ENCODE results near the gene TMEM60. TPM values are rescaled to one million over a fixed set of nuclear protein-coding genes. Genes with fewer than 3 reads are reported as not detected.
A peak's percentile ranks its signal among the peaks of the same experiment; 100 is the strongest.
"Not testable (repeated sequence)": the region's sequence is repeated elsewhere in the genome, so short reads cannot be mapped to it uniquely, and the experiment has no call there.

Gene TMEM60, protein sequence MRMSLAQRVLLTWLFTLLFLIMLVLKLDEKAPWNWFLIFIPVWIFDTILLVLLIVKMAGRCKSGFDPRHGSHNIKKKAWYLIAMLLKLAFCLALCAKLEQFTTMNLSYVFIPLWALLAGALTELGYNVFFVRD
- 10 to 100 TPM; 15.2 to 15.9 TPM for total RNA-seq

DNA sequence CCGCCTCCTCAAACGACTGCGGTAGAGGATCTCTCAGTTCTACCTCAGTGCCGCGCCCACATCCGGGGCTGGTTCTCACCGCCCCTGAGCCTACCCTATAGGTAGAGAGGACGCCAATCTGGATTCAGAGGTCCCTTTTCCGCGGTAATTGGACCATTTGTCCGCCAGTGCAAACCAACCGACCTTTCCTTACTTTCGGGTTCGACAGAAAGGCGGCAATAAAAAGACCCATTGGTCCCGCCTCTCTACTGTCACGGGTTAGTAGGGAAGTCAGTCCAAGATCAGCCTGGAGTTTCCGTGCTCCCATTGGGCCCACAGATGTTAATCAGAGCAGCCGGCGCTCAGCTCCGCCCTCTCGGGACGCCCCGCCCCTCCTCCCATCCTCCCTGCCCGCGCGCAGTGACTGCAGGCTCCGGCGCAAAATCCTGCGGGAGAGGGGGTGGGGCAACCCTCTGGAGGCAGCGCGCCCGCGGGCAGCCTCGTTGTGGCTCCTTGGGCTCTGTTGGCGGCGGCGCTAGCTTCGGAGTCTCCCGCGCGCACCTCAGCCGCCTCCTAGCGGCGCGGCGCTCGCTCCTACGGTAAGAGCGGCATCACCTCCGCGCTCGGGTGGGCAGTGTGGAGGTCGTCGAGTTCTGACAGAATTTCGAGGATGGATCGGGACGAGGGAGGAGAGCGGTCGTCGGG, at the start of gene TMEM60, which contains the start of gene PHTF2:
TSS of gene TMEM60 (minus strand) at position 41 of the 684 bp plus-strand sequence. CDS start 4,061 bp downstream, outside the sequence.
TSS of gene PHTF2 (plus strand) at position 380 of the 684 bp plus-strand sequence.
- POLR2A ChIA-PET, result interaction anchor here (0.6 kb wide), 2 partner anchors 10 to 18 kb away, joined by 3 read pairs; no protein-coding TSS in a partner anchor
- Mint-ChIP-seq H3K36me3 (ENCODE audit: low read depth) (peaks cover 36% of the 10 kb centered on the region), H3K4me3 (peak within 1 kb of the TSS; percentile 84), H3K27me3 (no peaks in the 10 kb centered on the region), H3K4me1 (peaks cover 68% of the 10 kb centered on the region), H3K27ac (peak within 1 kb of the TSS; percentile 91), H3K9me3 (no peaks in the 10 kb centered on the region)
- CTCF ChIA-PET, result interaction anchor here (0.5 to 1.5 kb wide), 7 partner anchors 10 to 102 kb away, joined by 3 to 6 read pairs (median 3); partner anchors contain the start of gene RSBN1L
- DNase-seq, result peak; percentile 97

DNA sequence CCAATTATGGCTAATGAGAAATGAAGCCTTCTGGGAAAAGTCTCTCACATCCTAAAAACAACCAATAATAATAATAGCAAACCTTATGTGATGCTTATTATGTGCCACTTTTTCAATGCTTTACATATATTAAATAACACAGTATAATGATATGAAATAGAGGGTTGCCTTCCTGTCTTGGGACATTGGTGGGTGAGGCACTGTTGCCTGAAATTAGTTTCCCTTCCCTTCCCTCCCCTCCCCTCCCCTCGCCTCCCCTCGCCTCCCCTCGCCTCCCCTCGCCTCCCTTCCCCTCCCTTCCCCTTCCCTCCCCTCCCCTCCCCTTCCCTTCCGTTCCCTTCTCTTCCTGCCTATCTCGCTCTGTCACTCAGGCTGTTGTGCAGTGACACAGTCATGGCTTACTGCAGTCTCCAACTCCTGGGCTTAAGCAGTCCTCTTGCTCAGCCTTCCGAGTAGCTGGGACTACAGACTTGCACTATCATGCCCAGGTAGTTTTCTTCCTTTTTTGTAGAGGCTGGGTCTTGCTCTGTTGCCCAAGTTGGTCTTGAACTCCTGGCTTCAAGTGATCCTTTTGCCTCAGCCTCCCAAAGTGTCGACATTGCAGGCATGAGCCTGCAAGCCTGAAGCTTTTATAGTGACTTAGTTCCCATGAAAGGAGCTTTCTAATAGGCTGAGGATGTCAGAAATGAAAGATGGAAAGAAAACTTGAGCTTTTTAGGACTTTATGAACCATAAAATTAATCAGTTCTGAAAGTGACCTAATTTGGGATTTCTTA, 48.3 kb upstream of the TMEM60 start:
- Mint-ChIP-seq H3K27me3 (no peaks in the 10 kb centered on the region), H3K4me1 (peaks cover 2% of the 10 kb centered on the region), H3K4me3 (no peak overlapping the region), H3K36me3 (ENCODE audit: low read depth) (peaks cover 44% of the 10 kb centered on the region), H3K27ac (no peak overlapping the region), H3K9me3 (no peaks in the 10 kb centered on the region)
- CTCF ChIA-PET, result interaction anchor here (1.2 kb wide), 1 partner anchor 15 kb away, joined by 5 read pairs; no protein-coding TSS in a partner anchor
- no peak for DNase-seq
- POLR2A ChIA-PET, result interaction anchor here (0.6 kb wide), 1 partner anchor 17 kb away, joined by 3 read pairs; no protein-coding TSS in a partner anchor

DNA sequence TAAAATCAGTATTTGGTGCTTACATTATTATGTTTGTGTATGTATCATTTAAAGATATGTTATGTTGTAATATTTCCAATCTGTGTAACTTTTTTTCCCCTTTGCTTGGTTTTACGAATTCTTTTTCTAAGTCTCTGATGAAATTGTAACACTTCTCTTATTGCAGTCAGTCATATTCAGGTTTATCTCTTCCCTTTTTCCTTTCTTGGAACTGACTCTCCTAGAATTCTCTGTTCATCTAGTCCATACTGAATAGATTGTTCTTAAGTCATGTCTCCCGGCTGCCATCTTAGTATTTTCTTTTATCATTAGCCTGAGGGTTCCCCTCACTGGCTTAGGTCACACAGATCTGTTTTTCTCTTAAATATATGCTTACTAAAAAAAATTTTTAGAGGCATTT, 45.0 kb upstream of the TMEM60 start:
- H3K4me3 Mint-ChIP-seq, result no peak overlapping the region
- no peaks in the 10 kb centered on the region for H3K27me3 Mint-ChIP-seq
- no peak for DNase-seq
- ChIA-PET CTCF (interaction anchor here (1.2 kb wide), 1 partner anchor 59 kb away, joined by 3 read pairs; no protein-coding TSS in a partner anchor), POLR2A (no interaction called here)
- no peak overlapping the region for H3K27ac Mint-ChIP-seq
- H3K36me3 Mint-ChIP-seq (ENCODE audit: low read depth), result peaks cover 28% of the 10 kb centered on the region
- H3K9me3 Mint-ChIP-seq, result no peaks in the 10 kb centered on the region
- H3K4me1 Mint-ChIP-seq, result peaks cover 2% of the 10 kb centered on the region

DNA sequence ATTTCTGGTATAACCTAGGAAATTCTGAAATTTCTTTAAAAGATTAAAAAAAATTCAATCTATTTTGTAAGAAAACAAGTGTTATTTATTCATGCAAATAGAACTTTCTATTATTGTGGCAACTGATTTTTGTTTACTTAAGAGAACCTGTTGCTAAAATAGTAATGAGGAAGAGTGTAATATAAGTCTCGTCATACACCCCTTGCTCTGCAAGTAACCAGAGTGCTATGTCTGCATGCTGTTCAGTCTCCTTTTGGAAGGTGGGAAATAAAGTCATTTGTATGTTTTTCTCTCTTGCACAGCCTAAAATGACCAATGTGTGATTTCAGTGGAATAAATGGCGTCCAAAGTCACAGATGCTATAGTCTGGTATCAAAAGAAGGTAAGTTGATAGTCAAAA, 41.7 kb upstream of the TMEM60 start:
- Mint-ChIP-seq H3K36me3 (ENCODE audit: low read depth) (peaks cover 22% of the 10 kb centered on the region), H3K9me3 (no peaks in the 10 kb centered on the region), H3K27me3 (no peaks in the 10 kb centered on the region), H3K4me3 (no peak overlapping the region), H3K4me1 (peaks cover 6% of the 10 kb centered on the region), H3K27ac (no peak overlapping the region)
- ChIA-PET POLR2A (no interaction called here), CTCF (no interaction called here)
- no peak for DNase-seq

DNA sequence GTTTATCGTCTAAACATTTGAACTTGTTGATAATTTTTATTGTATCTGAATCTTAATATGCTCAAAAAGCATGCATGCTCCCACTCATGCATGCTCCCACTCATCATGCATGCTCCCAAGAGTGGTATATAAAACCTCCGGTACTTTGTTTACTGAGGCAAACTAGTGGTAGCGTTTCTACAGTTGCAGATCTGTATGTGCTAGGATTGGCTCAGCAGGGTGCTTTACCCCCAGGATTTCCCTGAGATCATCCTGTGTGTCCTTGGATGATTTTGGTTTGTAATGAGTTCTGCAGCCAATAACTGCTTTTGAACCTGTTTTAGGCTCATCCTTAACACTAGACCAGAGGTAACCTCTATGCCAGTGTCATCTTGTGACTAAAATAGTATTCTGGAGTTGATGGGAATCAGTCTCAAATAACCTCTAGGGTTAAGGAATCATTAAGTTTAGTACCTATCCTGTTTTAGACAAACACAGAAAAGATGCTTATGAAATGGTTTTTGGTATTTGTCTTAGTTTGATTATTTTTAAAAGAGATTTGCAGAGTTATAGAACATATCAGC, 40.8 kb upstream of the TMEM60 start:
- peaks cover 22% of the 10 kb centered on the region for H3K36me3 Mint-ChIP-seq (ENCODE audit: low read depth)
- POLR2A ChIA-PET, result no interaction called here
- no peaks in the 10 kb centered on the region for H3K9me3 Mint-ChIP-seq
- no peak for DNase-seq
- H3K27ac Mint-ChIP-seq, result no peak overlapping the region
- no peaks in the 10 kb centered on the region for H3K27me3 Mint-ChIP-seq
- CTCF ChIA-PET, result interaction anchor here (1.1 kb wide), 1 partner anchor 11 kb away, joined by 3 read pairs; no protein-coding TSS in a partner anchor
- peaks cover 15% of the 10 kb centered on the region for H3K4me1 Mint-ChIP-seq
- no peak overlapping the region for H3K4me3 Mint-ChIP-seq

DNA sequence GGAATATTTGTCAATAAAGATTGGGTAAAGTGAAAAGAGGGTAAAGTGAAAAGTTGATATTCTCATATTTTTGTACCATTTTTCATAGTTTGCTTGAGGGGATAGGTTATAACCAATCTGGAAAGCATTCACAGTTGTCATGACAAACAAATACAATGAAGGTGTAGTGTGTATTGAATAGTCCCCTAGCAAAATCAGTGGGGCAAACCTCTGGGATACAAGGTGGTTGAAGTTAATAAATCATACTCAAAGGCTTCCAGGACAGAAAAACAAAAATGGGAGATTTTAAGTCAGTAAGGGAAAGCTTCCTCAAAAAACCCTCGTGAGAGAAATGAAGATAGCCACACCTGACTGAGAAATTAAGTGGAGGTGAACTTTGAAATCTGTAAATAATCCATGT, 39.7 kb upstream of the TMEM60 start:
- Mint-ChIP-seq H3K36me3 (ENCODE audit: low read depth) (peaks cover 20% of the 10 kb centered on the region), H3K9me3 (no peaks in the 10 kb centered on the region), H3K4me1 (peaks cover 25% of the 10 kb centered on the region), H3K27me3 (no peaks in the 10 kb centered on the region), H3K27ac (no peak overlapping the region), H3K4me3 (no peak overlapping the region)
- CTCF ChIA-PET, result interaction anchor here (1.1 to 1.3 kb wide), 2 partner anchors 10 to 18 kb away, joined by 3 read pairs; no protein-coding TSS in a partner anchor
- DNase-seq, result no peak
- POLR2A ChIA-PET, result no interaction called here

DNA sequence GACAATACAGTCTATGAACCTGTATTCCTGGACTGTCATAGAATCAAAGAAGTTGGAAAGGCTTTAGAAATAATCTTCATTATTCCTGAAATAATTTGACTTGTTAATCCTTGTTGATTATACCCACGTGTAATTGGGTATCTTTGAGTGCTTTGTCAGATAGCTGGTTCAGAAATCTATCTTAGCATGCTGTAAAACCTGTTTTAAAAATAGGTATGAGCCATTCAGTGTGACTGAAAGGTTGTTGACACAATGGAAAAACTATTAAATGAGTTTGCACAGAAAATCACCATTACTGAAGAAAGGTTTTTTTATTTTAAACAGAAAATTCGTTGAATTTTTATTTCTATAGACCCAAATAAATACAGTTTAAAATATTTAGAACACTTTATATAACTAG, 39.0 kb upstream of the TMEM60 start:
- CTCF ChIA-PET, result interaction anchor here (1.3 kb wide), 1 partner anchor 18 kb away, joined by 3 read pairs; no protein-coding TSS in a partner anchor
- Mint-ChIP-seq H3K4me3 (no peak overlapping the region), H3K9me3 (no peaks in the 10 kb centered on the region), H3K27me3 (no peaks in the 10 kb centered on the region), H3K27ac (no peak overlapping the region), H3K36me3 (ENCODE audit: low read depth) (peaks cover 18% of the 10 kb centered on the region), H3K4me1 (peaks cover 28% of the 10 kb centered on the region)
- no peak for DNase-seq
- POLR2A ChIA-PET, result no interaction called here

DNA sequence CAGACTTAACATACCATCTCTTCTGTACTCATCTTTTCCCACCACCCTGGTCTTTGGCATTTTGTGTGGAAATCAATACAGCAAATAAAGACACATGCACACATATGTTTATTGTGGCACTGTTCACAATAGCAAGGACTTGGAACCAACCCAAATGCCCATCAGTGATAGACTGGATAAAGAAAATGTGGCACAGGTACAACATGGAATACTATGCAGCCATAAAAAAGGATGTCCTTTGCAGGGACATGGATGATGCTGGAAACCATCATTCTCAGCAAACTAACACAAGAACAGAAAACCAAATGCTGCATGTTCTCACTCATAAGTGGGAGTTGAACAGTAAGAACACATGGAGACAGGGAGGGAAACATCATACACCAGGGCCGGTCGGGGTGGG, 38.2 kb upstream of the TMEM60 start:
- H3K4me1 Mint-ChIP-seq, result peaks cover 35% of the 10 kb centered on the region
- H3K9me3 Mint-ChIP-seq, H3K27me3 Mint-ChIP-seq, DNase-seq, CTCF ChIA-PET, H3K27ac Mint-ChIP-seq, H3K4me3 Mint-ChIP-seq, POLR2A ChIA-PET: not testable (repeated sequence)
- peaks cover 15% of the 10 kb centered on the region for H3K36me3 Mint-ChIP-seq (ENCODE audit: low read depth)

DNA sequence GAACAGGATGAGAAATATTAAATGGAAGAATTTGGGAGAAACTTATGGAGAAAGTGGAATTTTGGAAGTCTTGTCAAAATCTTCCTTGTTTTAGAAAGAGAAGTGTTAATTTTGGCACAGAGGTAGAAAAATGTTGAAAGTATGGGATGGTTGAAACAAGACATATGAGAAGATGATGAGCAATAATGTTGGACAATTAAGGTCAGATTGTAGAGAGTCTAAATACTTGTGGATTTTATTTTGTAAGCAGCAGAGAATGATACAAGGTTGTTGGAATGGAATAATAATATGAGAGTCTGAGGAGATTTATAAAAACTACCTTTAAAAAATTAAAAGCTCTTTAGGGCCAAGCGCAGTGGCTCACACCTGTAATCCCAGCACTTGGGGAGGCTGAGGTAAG, 34.9 kb upstream of the TMEM60 start:
- Mint-ChIP-seq H3K27ac (no peak overlapping the region), H3K4me3 (no peak overlapping the region), H3K36me3 (ENCODE audit: low read depth) (peaks cover 17% of the 10 kb centered on the region), H3K4me1 (peaks cover 49% of the 10 kb centered on the region), H3K9me3 (no peaks in the 10 kb centered on the region), H3K27me3 (no peaks in the 10 kb centered on the region)
- DNase-seq, result no peak
- POLR2A ChIA-PET, result no interaction called here
- CTCF ChIA-PET, result interaction anchor here (0.6 to 1.5 kb wide), 2 partner anchors 9 to 504 kb away, joined by 3 read pairs; no protein-coding TSS in a partner anchor

DNA sequence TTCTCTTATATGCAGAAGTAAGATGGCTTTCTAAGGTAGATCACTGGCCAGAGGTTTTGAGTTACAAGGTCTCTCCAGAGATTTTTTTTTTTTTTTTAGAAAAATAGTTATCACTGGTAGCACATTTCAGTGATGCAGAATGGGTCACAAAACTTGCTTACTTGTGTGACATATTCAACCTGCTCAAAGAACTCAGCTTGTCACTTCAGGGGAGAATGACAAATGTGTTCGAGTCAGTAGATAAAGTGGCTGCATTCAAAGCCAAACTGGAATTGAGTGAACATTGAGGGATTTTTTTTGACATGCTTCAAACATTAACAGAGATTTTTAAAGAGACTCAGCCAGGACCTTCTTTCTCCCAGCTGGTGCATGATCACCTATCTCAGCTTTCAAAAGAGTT, 33.7 kb upstream of the TMEM60 start:
- Mint-ChIP-seq H3K4me1 (peaks cover 50% of the 10 kb centered on the region), H3K36me3 (ENCODE audit: low read depth) (peaks cover 18% of the 10 kb centered on the region), H3K9me3 (no peaks in the 10 kb centered on the region), H3K27ac (no peak overlapping the region), H3K4me3 (no peak overlapping the region), H3K27me3 (no peaks in the 10 kb centered on the region)
- ChIA-PET CTCF (interaction anchor here (0.7 to 2.0 kb wide), 4 partner anchors 11 to 1212 kb away, joined by 3 to 6 read pairs (median 4); no protein-coding TSS in a partner anchor), POLR2A (no interaction called here)
- no peak for DNase-seq

DNA sequence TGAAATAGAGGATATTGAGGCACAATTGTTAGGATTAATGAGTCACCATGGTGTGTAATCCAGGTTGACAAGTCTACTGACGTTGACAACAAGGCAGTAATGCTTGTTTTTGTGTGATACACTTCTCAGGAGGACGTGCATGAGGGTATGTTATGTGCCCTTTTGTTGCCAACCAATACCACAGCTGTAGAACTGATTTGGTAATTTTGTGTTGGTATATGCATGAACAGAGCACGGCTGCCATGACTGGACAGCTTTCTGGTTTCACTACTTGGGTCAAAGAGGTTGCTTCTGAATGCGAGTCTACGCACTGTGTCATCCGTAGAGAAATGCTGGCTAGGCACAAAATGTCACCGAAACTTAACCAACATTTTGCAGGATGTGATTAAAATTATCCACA, 33.2 kb upstream of the TMEM60 start:
- CTCF ChIA-PET, result interaction anchor here (0.6 to 2.0 kb wide), 5 partner anchors 10 to 1212 kb away, joined by 3 to 6 read pairs (median 3); no protein-coding TSS in a partner anchor
- POLR2A ChIA-PET, result no interaction called here
- H3K27ac Mint-ChIP-seq, result peak overlapping the region; percentile 42
- no peaks in the 10 kb centered on the region for H3K27me3 Mint-ChIP-seq
- DNase-seq, result peak; percentile 9
- H3K4me3 Mint-ChIP-seq, result no peak overlapping the region
- H3K9me3 Mint-ChIP-seq, result peaks cover under 1% of the 10 kb centered on the region
- H3K4me1 Mint-ChIP-seq, result peaks cover 52% of the 10 kb centered on the region
- H3K36me3 Mint-ChIP-seq (ENCODE audit: low read depth), result peaks cover 21% of the 10 kb centered on the region

DNA sequence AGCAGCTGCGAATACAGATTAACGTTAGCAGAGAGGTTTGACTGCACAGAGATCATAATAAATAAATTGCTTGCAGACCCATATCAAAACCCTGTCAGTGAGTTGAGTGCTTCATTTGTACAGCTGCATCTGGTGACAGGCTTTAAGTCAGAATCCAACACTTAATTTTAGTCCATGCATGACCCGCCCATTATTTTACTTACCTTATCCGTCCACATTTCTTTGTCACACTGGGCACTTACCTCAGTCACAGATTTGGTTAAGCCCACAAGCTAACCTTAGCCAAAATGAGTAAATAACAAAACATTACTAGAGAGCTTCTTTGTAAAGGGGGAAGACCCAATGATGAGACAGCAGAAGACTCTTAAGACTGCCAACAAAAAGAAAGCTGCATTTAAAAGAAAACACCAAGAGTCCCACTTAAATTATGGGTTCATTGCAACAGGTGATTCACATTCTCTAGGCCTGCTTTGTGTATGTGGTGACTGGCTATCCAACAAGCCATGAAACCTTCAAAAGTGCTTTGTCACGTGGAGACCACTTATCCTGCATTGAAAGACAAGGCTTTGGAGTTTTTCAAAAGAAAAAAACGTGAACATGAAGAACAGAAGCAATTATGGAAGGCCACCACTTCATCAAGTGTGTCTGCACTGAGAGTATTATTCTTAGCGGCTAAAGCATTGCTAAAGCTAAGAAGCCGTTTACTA, 32.6 kb upstream of the TMEM60 start:
- no peaks in the 10 kb centered on the region for H3K27me3 Mint-ChIP-seq
- H3K9me3 Mint-ChIP-seq, result peaks cover 5% of the 10 kb centered on the region
- ChIA-PET POLR2A (no interaction called here), CTCF (interaction anchor here (0.6 to 2.0 kb wide), 3 partner anchors 10 to 96 kb away, joined by 3 to 6 read pairs (median 5); no protein-coding TSS in a partner anchor)
- no peak for DNase-seq
- peaks cover 19% of the 10 kb centered on the region for H3K36me3 Mint-ChIP-seq (ENCODE audit: low read depth)
- no peak overlapping the region for H3K4me3 Mint-ChIP-seq
- peak overlapping the region; percentile 42 for H3K27ac Mint-ChIP-seq
- H3K4me1 Mint-ChIP-seq, result peaks cover 55% of the 10 kb centered on the region
